ENCODE data around the gene SP2. TPM values are rescaled to one million over a fixed set of nuclear protein-coding genes. Genes with fewer than 3 reads are reported as not detected.

SP2 gene
- total RNA-seq, 2 donors from 2014 or later, result 21.7 to 22.3 TPM

- DNase-seq (no peak), ATAC-seq (peak; percentile 11)
- intact Hi-C loops (cut with DNase I, micrococcal nuclease), result no loop called here
Observed at GRCh38 chr17:47956791-47957590, 61.0 kb downstream of the SP2 start.

- ATAC-seq, result peak; percentile 69
- intact Hi-C loops (cut with DNase I, micrococcal nuclease), result no loop called here
- peak; percentile 87 to 94 for DNase-seq
Observed at GRCh38 chr17:47957591-47958490, 61.8 kb downstream of the SP2 start, which contains the start of gene PRR15L. PRR15L (minus strand) TSS chr17:47957883; CDS start chr17:47953234, 4,649 bp downstream.

DNA sequence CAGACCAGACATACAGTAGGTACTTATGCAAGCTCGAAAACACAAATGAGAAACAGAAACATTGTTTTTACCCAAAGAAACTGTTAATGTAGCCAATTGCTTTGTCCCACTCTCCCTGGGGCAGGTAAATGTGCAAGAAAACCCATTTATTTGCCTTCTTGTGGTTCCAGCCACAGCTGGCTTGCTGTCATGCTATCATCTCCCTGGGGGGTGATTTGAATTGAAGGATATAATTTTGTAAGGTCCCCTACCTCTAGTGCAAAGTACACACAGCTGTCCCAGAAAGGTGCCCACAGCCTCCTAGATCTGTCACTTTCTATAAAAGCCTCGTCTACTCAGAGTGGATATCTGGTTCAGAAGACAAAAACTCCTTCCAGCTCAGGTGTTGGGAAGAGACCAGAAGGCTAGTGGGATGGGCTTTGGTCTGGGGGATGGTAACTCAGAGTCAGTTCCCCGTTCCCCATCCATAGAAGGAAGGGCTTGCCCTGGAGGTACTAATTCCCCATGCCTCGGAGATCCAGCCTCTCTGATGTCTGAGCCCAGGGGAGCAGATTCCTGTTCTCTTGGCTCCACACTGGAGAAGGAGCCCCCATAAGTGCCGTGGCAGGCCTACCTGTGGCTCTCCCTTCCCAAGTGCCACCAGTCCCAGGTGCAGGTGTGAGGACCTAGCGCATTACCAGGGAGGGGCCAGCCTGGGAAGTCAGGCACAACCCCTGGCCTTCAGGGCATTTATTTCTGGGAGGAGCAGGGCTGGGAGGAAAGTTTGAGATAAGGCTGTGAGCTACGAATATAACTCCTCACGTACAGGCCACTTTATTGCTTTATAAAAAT lies 64.0 kb downstream of the SP2 start:
- peak; percentile 69 for ATAC-seq
- DNase-seq, result peak; percentile 80 to 92
- intact Hi-C loops (cut with DNase I, micrococcal nuclease), result no loop called here

DNA sequence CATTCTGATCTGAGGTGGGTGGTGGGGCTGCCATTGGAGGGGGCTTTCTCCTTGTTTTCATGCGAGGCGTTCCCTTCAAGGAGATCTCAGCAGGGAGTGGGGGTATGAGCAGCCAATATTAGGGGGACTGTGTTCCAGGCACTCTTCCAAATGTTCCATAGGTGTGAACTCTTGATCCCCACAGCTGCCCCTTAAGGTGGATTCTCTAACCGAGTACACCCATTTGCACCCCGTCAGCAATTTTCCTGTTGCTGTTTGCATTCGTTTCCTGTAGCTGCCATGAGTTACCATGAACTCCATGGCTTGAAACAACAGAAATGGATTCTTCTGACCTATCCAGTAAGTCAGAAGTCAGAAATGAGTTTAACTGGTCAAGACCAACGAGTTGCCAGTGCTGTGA lies 65.4 kb downstream of the SP2 start:
- intact Hi-C loops (cut with DNase I, micrococcal nuclease), result no loop called here
- DNase-seq (no peak), ATAC-seq (no peak)

DNA sequence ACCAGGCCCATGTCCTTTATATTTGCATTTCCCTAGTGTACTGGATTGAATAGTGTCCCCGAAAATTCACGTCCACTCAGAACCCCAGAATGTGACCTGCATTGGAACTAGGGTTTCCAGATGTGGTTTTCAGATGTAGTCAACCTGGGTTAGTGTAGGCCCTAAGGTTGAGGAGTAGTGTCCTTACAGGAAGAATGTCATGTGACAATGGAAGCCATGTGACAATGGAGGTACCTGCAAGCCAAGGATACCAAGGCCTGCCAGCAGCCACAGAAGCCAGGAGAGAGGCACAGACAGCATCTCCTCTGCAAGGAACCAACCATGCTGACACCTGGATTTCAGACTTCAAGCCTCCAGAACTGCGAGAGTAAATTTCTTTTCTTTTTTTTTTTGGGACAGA lies 66.9 kb downstream of the SP2 start:
- intact Hi-C loops (cut with DNase I, micrococcal nuclease), result no loop called here
- DNase-seq (no peak), ATAC-seq (no peak)

DNA sequence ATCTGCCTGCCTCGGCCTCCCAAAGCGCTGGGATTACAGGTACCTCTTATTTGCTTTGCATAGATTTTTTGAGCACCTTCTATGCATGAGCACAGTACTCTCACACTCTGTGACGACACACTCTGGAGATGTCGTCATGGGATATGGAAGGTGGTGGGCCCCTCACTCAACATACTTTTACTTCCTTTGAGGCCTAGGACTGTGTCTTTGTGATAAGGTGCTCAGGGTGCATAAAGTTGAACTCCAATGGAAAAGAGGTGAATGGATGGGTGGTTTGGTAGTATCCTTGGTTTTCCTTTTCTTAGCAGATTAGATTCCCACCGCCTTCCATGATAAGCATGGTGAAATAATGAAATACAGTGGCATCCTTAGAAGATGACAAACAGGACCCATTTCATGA lies 68.8 kb downstream of the SP2 start:
- intact Hi-C loops (cut with DNase I, micrococcal nuclease), result no loop called here
- ATAC-seq (no peak), DNase-seq (no peak)

DNA sequence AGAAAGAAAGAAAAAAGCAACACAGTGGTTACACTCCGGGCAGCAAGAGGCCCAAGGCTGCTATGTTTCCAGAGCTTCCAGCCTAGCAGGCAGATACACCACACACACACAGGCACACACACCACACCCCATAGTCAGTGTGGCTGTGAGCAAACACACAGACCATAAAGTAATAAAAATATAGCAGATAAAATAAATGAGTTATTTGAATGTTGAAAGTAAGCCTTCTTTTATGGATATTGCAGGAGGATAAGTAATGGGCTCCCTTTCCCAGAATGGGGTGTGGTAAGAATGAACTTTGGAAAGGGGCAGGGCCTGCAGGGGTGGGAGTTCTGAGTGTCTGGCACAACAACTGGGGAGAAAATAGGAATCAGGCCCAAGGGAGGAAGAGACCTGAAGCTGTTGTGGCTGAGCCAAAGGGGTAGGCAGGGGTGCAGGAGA lies 70.1 kb downstream of the SP2 start:
- DNase-seq, result peak; percentile 74 to 86
- intact Hi-C loops (cut with DNase I, micrococcal nuclease), result no loop called here
- ATAC-seq, result peak; percentile 68

- intact Hi-C loops (cut with DNase I, micrococcal nuclease), result no loop called here
- peak; percentile 2 for ATAC-seq
- peak; percentile 30 to 64 for DNase-seq
Observed at GRCh38 chr17:47967607-47968252, 71.7 kb downstream of the SP2 start.

DNA sequence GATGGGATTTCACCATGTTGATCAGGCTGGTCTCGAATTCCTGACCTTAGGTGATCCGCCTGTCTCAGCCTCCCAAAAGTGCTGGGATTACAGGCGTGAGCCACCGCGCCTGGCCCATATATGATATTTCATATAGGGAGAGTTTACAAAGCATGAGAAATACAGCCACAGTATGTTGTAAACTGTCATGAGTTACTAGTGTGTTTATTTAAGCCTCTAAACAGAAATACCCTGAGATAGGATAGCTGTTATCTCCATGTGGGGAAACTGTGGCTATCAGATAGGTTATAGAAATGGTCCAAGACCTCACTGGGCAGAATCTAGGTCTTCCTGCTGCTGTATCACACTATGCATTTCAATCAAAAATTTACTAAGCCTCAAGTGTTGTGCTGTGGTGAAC lies 72.8 kb downstream of the SP2 start:
- intact Hi-C loops (cut with DNase I, micrococcal nuclease), result no loop called here
- ATAC-seq (no peak), DNase-seq (no peak)

DNA sequence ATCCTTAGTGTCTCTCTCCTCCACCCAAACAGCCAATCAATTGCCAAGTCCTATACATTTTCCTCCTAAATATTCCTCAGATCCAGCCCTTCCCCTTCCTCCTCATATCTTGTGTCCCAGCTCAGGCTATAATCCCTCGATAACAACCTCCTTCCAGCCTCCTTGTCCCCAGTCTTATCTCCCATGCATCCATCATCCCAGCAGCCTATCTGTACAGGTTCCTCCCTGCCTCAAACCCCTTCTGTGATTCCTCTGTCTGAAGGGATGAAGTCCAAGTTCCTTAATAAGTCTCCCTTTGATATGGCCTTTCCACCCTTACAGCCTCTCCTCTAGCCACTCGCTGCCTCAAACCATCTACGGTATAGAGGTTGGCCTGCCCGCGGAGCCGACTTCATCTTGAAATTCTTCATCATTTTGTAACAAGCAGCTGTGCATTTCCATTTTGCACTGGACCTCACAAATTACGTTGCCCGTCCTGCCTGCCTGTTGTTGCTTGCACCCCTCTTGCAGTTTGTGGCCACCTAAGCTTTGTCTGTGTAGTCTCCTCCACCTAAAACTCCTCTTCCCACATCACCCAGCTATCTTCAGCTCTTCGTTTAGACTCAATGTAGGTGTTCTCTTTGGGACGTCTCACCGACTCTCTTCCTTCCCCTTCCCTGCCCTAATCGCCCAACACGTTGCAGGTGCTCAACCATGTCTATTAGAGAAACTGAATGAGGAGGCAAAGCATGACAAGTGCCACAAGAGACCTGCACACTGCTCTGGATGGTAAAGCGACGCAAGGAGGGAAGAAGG lies 74.1 kb downstream of the SP2 start:
- no peak for ATAC-seq
- intact Hi-C loops (cut with DNase I, micrococcal nuclease), result no loop called here
- DNase-seq, result peak in 1 of 2 donors; percentile 33

GRCh38 chr17:47970725-47971499 lies 74.9 kb downstream of the SP2 start, which contains the start of gene CDK5RAP3:
CDK5RAP3 (plus strand) TSS chr17:47971113; CDS start chr17:47971147, 34 bp downstream.
- intact Hi-C loops (cut with DNase I, micrococcal nuclease), result no loop called here
- DNase-seq (peak; percentile 100), ATAC-seq (peak; percentile 74)

DNA sequence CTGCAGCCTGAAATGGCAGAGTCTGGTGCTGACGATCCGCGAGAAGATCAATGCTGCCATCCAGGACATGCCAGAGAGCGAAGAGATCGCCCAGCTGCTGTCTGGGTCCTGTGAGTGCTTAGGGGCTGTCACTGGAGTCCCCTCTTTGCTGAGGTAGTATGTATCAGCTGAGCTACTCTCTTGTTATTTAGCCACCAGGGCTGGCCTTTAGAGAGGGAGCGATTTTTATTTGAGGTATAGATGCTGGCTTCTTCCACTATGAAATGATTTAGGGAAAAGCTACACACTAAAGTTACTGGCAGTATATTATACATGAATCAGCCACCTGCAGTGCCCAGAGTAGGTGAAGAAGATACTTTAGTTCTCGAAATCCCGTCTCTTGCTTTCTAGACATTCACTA lies 77.5 kb downstream of the SP2 start:
- ATAC-seq, result no peak
- no peak for DNase-seq
- intact Hi-C loops (cut with DNase I, micrococcal nuclease), result no loop called here

DNA sequence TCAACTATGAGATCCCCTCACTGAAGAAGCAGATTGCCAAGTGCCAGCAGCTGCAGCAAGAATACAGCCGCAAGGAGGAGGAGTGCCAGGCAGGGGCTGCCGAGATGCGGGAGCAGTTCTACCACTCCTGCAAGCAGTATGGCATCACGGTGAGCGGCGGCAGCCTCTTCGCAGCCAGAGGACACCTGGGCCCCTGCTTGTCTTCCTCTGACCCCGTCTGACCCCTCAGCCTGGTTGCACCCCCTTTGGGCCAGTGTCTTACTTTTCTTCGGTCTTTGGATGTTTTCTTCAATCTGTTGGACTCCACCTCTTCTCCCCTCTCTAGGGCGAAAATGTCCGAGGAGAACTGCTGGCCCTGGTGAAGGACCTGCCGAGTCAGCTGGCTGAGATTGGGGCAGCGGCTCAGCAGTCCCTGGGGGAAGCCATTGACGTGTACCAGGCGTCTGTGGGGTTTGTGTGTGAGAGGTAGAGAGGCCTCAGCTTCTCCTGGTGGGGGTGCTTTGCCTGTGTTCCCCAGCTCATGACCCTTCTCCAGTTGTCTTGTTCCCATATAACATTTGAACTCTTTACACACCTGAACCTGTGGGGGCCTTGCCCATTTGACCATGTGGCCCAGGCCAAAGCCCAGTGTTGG lies 79.3 kb downstream of the SP2 start:
- ATAC-seq, result no peak
- intact Hi-C loops (cut with DNase I, micrococcal nuclease), result no loop called here
- no peak for DNase-seq

- intact Hi-C loops (cut with DNase I, micrococcal nuclease), result no loop called here
- DNase-seq (no peak), ATAC-seq (no peak)
Observed at GRCh38 chr17:47975823-47976205, 79.8 kb downstream of the SP2 start.

- intact Hi-C loops (cut with DNase I, micrococcal nuclease), result loop anchor here in 1 of 2 donors (2.0 kb wide), 1 partner anchor 40 kb away; no protein-coding TSS in a partner anchor
- peak; percentile 73 for ATAC-seq
- DNase-seq, result peak in 1 of 2 donors; percentile 64
Observed at GRCh38 chr17:47978324-47978723, 82.3 kb downstream of the SP2 start.
